ENCODE measurements around the gene IFNK. TPM values are rescaled to one million over a fixed set of nuclear protein-coding genes. Genes with fewer than 3 reads are reported as not detected.
A peak's percentile ranks its signal among the peaks of the same experiment; 100 is the strongest.

The IFNK gene
- total RNA-seq, 2 donors from 2014 or later = not detected

GRCh38 chr9:27520986-27521385 is 3.1 kb upstream of the IFNK start:
- Mint-ChIP-seq H3K27me3 (peaks cover 17% of the 10 kb centered on the region), H3K36me3 (ENCODE audit: low read depth) (peaks cover 5% of the 10 kb centered on the region), H3K4me3 (no peak overlapping the region), H3K4me1 (peaks cover 3% of the 10 kb centered on the region), H3K27ac (no peak overlapping the region)
- DNase-seq (no peak), ATAC-seq (no peak)
- H3K9me3 ChIP-seq (ENCODE audit: control insufficient read depth, low read length, poor library complexity, severe bottlenecking) = no peaks in the 10 kb centered on the region

GRCh38 chr9:27523141-27523540 is 949 bp upstream of the IFNK start:
- DNase-seq (no peak), ATAC-seq (no peak)
- no peaks in the 10 kb centered on the region for H3K9me3 ChIP-seq (ENCODE audit: control insufficient read depth, low read length, poor library complexity, severe bottlenecking)
- peaks cover 3% of the 10 kb centered on the region for H3K36me3 Mint-ChIP-seq (ENCODE audit: low read depth)
- H3K4me1 Mint-ChIP-seq = peaks cover 6% of the 10 kb centered on the region
- H3K27me3 Mint-ChIP-seq = peaks cover 20% of the 10 kb centered on the region
- H3K4me3 Mint-ChIP-seq = no peak overlapping the region
- no peak overlapping the region for H3K27ac Mint-ChIP-seq

GRCh38 chr9:27527702-27528075 is 3.6 kb downstream of the IFNK start:
- no peak for DNase-seq
- peaks cover 5% of the 10 kb centered on the region for H3K27me3 Mint-ChIP-seq
- H3K4me1 Mint-ChIP-seq = peaks cover 11% of the 10 kb centered on the region
- H3K9me3 ChIP-seq (ENCODE audit: control insufficient read depth, low read length, poor library complexity, severe bottlenecking) = no peaks in the 10 kb centered on the region
- peak overlapping the region; percentile 56 for H3K27ac Mint-ChIP-seq
- H3K36me3 Mint-ChIP-seq (ENCODE audit: low read depth) = no peaks in the 10 kb centered on the region
- no peak for ATAC-seq
- H3K4me3 Mint-ChIP-seq = peak overlapping the region; percentile 93

GRCh38 chr9:27528076-27528885 is 4.2 kb downstream of the IFNK start:
- H3K36me3 Mint-ChIP-seq (ENCODE audit: low read depth) = no peaks in the 10 kb centered on the region
- peaks cover 5% of the 10 kb centered on the region for H3K27me3 Mint-ChIP-seq
- ATAC-seq (peak; percentile 70), DNase-seq (peak; percentile 26 to 29 (median 27))
- peaks cover 11% of the 10 kb centered on the region for H3K4me1 Mint-ChIP-seq
- no peaks in the 10 kb centered on the region for H3K9me3 ChIP-seq (ENCODE audit: control insufficient read depth, low read length, poor library complexity, severe bottlenecking)
- H3K27ac Mint-ChIP-seq = peak overlapping the region; percentile 56
- peak overlapping the region; percentile 93 for H3K4me3 Mint-ChIP-seq

GRCh38 chr9:27528886-27529315 is 4.8 kb downstream of the IFNK start:
- Mint-ChIP-seq H3K27ac (peak overlapping the region; percentile 56), H3K36me3 (ENCODE audit: low read depth) (peaks cover 3% of the 10 kb centered on the region)

GRCh38 chr9:27529316-27530278 is 5.5 kb downstream of the IFNK start, which contains the start of gene MOB3B:
Gene MOB3B (minus strand): TSS chr9:27529814. CDS start chr9:27455550, 74,264 bp downstream.
- DNase-seq = peak; percentile 59 to 73 (median 68)
- Mint-ChIP-seq H3K36me3 (ENCODE audit: low read depth) (peaks cover 3% of the 10 kb centered on the region), H3K4me1 (peaks cover 17% of the 10 kb centered on the region), H3K27ac (peak within 1 kb of the TSS; percentile 56), H3K27me3 (peaks cover 5% of the 10 kb centered on the region), H3K4me3 (peak within 1 kb of the TSS; percentile 93)
- ATAC-seq = peak; percentile 89
- H3K9me3 ChIP-seq (ENCODE audit: control insufficient read depth, low read length, poor library complexity, severe bottlenecking) = no peaks in the 10 kb centered on the region

More at GRCh38 chr9:27528886-27529315, 4.8 kb downstream of the IFNK start:
- peak; percentile 8 to 20 (median 11) for DNase-seq
- Mint-ChIP-seq H3K4me3 (peak overlapping the region; percentile 93), H3K4me1 (peaks cover 15% of the 10 kb centered on the region), H3K27me3 (peaks cover 5% of the 10 kb centered on the region)
- ATAC-seq = peak; percentile 65
- no peaks in the 10 kb centered on the region for H3K9me3 ChIP-seq (ENCODE audit: control insufficient read depth, low read length, poor library complexity, severe bottlenecking)

- H3K27me3 Mint-ChIP-seq = peaks cover 5% of the 10 kb centered on the region
These were observed 7.0 kb downstream of the IFNK start for GRCh38 chr9:27530915-27531755.

GRCh38 chr9:27532046-27532445 is 8.0 kb downstream of the IFNK start:
- DNase-seq (no peak), ATAC-seq (no peak)
- peaks cover 6% of the 10 kb centered on the region for H3K36me3 Mint-ChIP-seq (ENCODE audit: low read depth)
- no peak overlapping the region for H3K4me3 Mint-ChIP-seq
- no peak overlapping the region for H3K27ac Mint-ChIP-seq
- peaks cover 5% of the 10 kb centered on the region for H3K27me3 Mint-ChIP-seq
- H3K9me3 ChIP-seq (ENCODE audit: control insufficient read depth, low read length, poor library complexity, severe bottlenecking) = no peaks in the 10 kb centered on the region
- H3K4me1 Mint-ChIP-seq = peaks cover 21% of the 10 kb centered on the region

More at GRCh38 chr9:27530915-27531755, 7.0 kb downstream of the IFNK start:
- Mint-ChIP-seq H3K36me3 (ENCODE audit: low read depth) (peaks cover 6% of the 10 kb centered on the region), H3K4me1 (peaks cover 21% of the 10 kb centered on the region), H3K4me3 (no peak overlapping the region), H3K27ac (no peak overlapping the region)
- DNase-seq (no peak), ATAC-seq (no peak)
- no peaks in the 10 kb centered on the region for H3K9me3 ChIP-seq (ENCODE audit: control insufficient read depth, low read length, poor library complexity, severe bottlenecking)

GRCh38 chr9:27533311-27533710 is 9.2 kb downstream of the IFNK start:
- DNase-seq (no peak), ATAC-seq (no peak)
- peak overlapping the region; percentile 45 for H3K27ac Mint-ChIP-seq

GRCh38 chr9:27534131-27534530 is 10.0 kb downstream of the IFNK start:
- no peaks in the 10 kb centered on the region for H3K9me3 ChIP-seq (ENCODE audit: control insufficient read depth, low read length, poor library complexity, severe bottlenecking)
- ATAC-seq (no peak), DNase-seq (no peak)
- peaks cover 6% of the 10 kb centered on the region for H3K36me3 Mint-ChIP-seq (ENCODE audit: low read depth)
- no peak overlapping the region for H3K4me3 Mint-ChIP-seq
- peaks cover 16% of the 10 kb centered on the region for H3K4me1 Mint-ChIP-seq
- H3K27me3 Mint-ChIP-seq = no peaks in the 10 kb centered on the region
- no peak overlapping the region for H3K27ac Mint-ChIP-seq

More at GRCh38 chr9:27533311-27533710, 9.2 kb downstream of the IFNK start:
- Mint-ChIP-seq H3K4me1 (peaks cover 17% of the 10 kb centered on the region), H3K36me3 (ENCODE audit: low read depth) (peaks cover 6% of the 10 kb centered on the region), H3K27me3 (peaks cover under 1% of the 10 kb centered on the region), H3K4me3 (no peak overlapping the region)
- no peaks in the 10 kb centered on the region for H3K9me3 ChIP-seq (ENCODE audit: control insufficient read depth, low read length, poor library complexity, severe bottlenecking)

GRCh38 chr9:27534658-27535209 is 10.6 kb downstream of the IFNK start:
- Mint-ChIP-seq H3K27ac (no peak overlapping the region), H3K4me1 (peaks cover 14% of the 10 kb centered on the region), H3K36me3 (ENCODE audit: low read depth) (peaks cover 6% of the 10 kb centered on the region), H3K4me3 (no peak overlapping the region), H3K27me3 (no peaks in the 10 kb centered on the region)
- DNase-seq = no peak
- ATAC-seq = no peak
- H3K9me3 ChIP-seq (ENCODE audit: control insufficient read depth, low read length, poor library complexity, severe bottlenecking) = no peaks in the 10 kb centered on the region

GRCh38 chr9:27535701-27536118 is 11.6 kb downstream of the IFNK start:
- H3K4me1 Mint-ChIP-seq = peaks cover 12% of the 10 kb centered on the region
- H3K36me3 Mint-ChIP-seq (ENCODE audit: low read depth) = peaks cover 6% of the 10 kb centered on the region
- no peak overlapping the region for H3K4me3 Mint-ChIP-seq
- no peaks in the 10 kb centered on the region for H3K27me3 Mint-ChIP-seq
- no peak for ATAC-seq
- peak overlapping the region; percentile 73 for H3K27ac Mint-ChIP-seq
- H3K9me3 ChIP-seq (ENCODE audit: control insufficient read depth, low read length, poor library complexity, severe bottlenecking) = no peaks in the 10 kb centered on the region
- DNase-seq = no peak
